ENCODE measurements around the gene ATM.
"Not testable (repeated sequence)": the region's sequence is repeated elsewhere in the genome, so short reads cannot be mapped to it uniquely, and the experiment has no call there.

Gene ATM

DNA sequence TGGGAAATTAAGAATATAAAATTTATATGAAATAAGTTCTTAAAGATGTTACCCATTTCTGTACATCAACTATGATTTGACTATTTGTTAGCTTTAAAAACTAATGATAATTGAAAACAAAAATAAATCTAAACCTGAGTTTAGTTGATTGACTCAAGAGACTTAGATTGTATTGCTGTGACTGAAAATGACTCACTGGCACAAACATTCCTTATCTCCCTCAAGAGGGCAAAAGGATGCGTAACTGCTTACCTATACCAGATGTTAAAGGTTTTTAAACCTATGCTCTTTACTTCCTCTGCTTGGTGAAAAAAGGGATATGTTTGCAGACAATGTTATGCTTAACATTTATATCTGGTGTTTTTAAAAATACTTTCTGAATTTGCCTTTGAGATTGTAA is 30.3 kb downstream of the ATM start:
- H3K4me3 ChIP-seq (ENCODE audit: insufficient read depth in 1 of 2, low read depth in 1 of 2, low read length in 2 of 2), result no peak overlapping the region
- no peak overlapping the region for H4K91ac ChIP-seq (ENCODE audit: low read length)
- no peak overlapping the region for H2BK120ac ChIP-seq (ENCODE audit: low read depth, low read length)
- no peak overlapping the region for H2AK5ac ChIP-seq (ENCODE audit: low read length, severe bottlenecking)
- no peak overlapping the region for H2AFZ ChIP-seq (ENCODE audit: low read depth, low read length)
- no peak overlapping the region for H3K4ac ChIP-seq (ENCODE audit: low read depth in 1 of 2, low read length in 2 of 2)
- no peaks in the 10 kb centered on the region for H3K4me1 ChIP-seq (ENCODE audit: control insufficient read depth, insufficient read depth, low read depth, low read length)
- peaks cover 2% of the 10 kb centered on the region for H3K79me1 ChIP-seq (replicated peaks; ENCODE audit: low read length, poor library complexity, severe bottlenecking)
- peaks cover 14 to 89% of the 10 kb centered on the region in 2 experiments for H3K36me3 ChIP-seq (ENCODE audit: control insufficient read depth in 1 of 2, insufficient read depth in 2 of 2, low read depth in 1 of 2, low read length in 2 of 2)
- H3K9me3 ChIP-seq (ENCODE audit: control insufficient read depth, low read length), result no peaks in the 10 kb centered on the region
- H3K27me3 ChIP-seq (ENCODE audit: control insufficient read depth in 1 of 2, insufficient read depth in 1 of 2, low read length in 2 of 2), result no peaks in the 10 kb centered on the region
- H4K8ac ChIP-seq (ENCODE audit: low read length), result no peak overlapping the region
- no peak overlapping the region for H2BK15ac ChIP-seq (ENCODE audit: low read depth, poor library complexity, severe bottlenecking)
- no peak overlapping the region for H3K4me2 ChIP-seq (ENCODE audit: low read length, poor library complexity, severe bottlenecking)
- peak; percentile 25 for DNase-seq
- no peak overlapping the region for H2BK5ac ChIP-seq (ENCODE audit: low read depth, low read length, poor library complexity, severe bottlenecking)
- H3K23ac ChIP-seq (ENCODE audit: low read length in 2 of 2), result no peak overlapping the region
- no peak overlapping the region for H2BK12ac ChIP-seq (ENCODE audit: low read length in 2 of 2)
- no peak overlapping the region for H3K9ac ChIP-seq (ENCODE audit: low read length)
- H3K18ac ChIP-seq (ENCODE audit: low read depth in 1 of 2, low read length in 2 of 2), result no peak overlapping the region
- no peak overlapping the region for H3K27ac ChIP-seq (ENCODE audit: low read length, poor library complexity, severe bottlenecking)
- H3K14ac ChIP-seq (ENCODE audit: low read length in 2 of 2), result no peak overlapping the region
- no CpG with 5 or more reads among the region's 1 CpG for WGBS

GRCh38 chr11:108269583-108269982 is 46.7 kb downstream of the ATM start:
- Histone ChIP-seq H3K4me1 (ENCODE audit: control insufficient read depth, insufficient read depth, low read depth, low read length) (no peaks in the 10 kb centered on the region), H3K4ac (ENCODE audit: low read depth in 1 of 2, low read length in 2 of 2) (no peak overlapping the region), H2BK15ac (ENCODE audit: low read depth, poor library complexity, severe bottlenecking) (no peak overlapping the region), H3K23ac (ENCODE audit: low read length in 2 of 2) (no peak overlapping the region), H3K4me2 (ENCODE audit: low read length, poor library complexity, severe bottlenecking) (no peak overlapping the region), H3K9me3 (ENCODE audit: control insufficient read depth, low read length) (peaks cover 5% of the 10 kb centered on the region), H4K8ac (ENCODE audit: low read length) (no peak overlapping the region), H3K79me1 (replicated peaks; ENCODE audit: low read length, poor library complexity, severe bottlenecking) (peaks cover 3% of the 10 kb centered on the region), H3K27ac (ENCODE audit: low read length, poor library complexity, severe bottlenecking) (no peak overlapping the region), H2AK5ac (ENCODE audit: low read length, severe bottlenecking) (no peak overlapping the region), H3K18ac (ENCODE audit: low read depth in 1 of 2, low read length in 2 of 2) (no peak overlapping the region), H2AFZ (ENCODE audit: low read depth, low read length) (no peak overlapping the region), H3K36me3 (ENCODE audit: control insufficient read depth in 1 of 2, insufficient read depth in 2 of 2, low read depth in 1 of 2, low read length in 2 of 2) (peaks cover 0 to 67% of the 10 kb centered on the region in 2 experiments), H3K9ac (ENCODE audit: low read length) (no peak overlapping the region), H3K14ac (ENCODE audit: low read length in 2 of 2) (no peak overlapping the region), H3K4me3 (ENCODE audit: insufficient read depth in 1 of 2, low read depth in 1 of 2, low read length in 2 of 2) (no peak overlapping the region), H4K91ac (ENCODE audit: low read length) (no peak overlapping the region), H2BK12ac (ENCODE audit: low read length in 2 of 2) (no peak overlapping the region), H3K27me3 (ENCODE audit: control insufficient read depth in 1 of 2, insufficient read depth in 1 of 2, low read length in 2 of 2) (no peaks in the 10 kb centered on the region), H2BK120ac (ENCODE audit: low read depth, low read length) (no peak overlapping the region), H2BK5ac (ENCODE audit: low read depth, low read length, poor library complexity, severe bottlenecking) (no peak overlapping the region)
- DNase-seq, result no peak
- 100% methylated on average over 2 of the region's 3 CpGs for WGBS

DNA sequence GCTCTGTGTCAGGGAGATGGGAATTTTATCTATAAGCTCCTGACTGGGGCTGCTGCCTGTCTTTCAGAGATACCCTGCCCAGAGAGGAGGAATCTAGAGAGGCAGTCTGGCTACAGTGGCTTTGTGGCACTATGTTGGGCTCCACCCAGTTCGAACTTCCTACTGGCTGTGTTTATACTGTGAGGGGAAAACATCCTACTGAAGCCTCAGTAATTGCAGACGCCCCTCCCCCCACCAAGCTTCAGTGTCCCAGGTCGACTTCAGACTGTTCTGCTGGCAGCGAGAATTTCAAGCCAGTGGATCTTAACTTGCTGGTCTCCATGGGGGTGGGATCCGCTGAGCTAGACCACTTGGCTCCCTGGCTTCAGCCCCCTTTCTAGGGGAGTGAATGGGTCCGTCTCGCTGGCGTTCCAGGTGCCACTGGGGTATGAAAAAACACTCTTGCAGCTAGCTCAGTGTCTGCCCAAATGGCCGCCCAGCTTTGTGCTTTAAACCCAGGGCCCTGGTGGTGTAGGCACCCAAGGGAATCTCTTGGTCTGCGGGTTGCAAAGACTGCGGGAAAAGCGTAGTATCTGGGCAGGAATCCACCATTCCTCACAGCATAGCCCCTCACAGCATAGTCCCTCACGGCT is 54.2 kb downstream of the ATM start:
- not testable (repeated sequence) for H4K8ac ChIP-seq (ENCODE audit: low read length); H2BK15ac ChIP-seq (ENCODE audit: low read depth, poor library complexity, severe bottlenecking); H3K23ac ChIP-seq (ENCODE audit: low read length in 2 of 2); H3K4me1 ChIP-seq (ENCODE audit: control insufficient read depth, insufficient read depth, low read depth, low read length); H2AFZ ChIP-seq (ENCODE audit: low read depth, low read length); H3K4me3 ChIP-seq (ENCODE audit: insufficient read depth in 1 of 2, low read depth in 1 of 2, low read length in 2 of 2); H3K9ac ChIP-seq (ENCODE audit: low read length); H3K4me2 ChIP-seq (ENCODE audit: low read length, poor library complexity, severe bottlenecking); H3K27ac ChIP-seq (ENCODE audit: low read length, poor library complexity, severe bottlenecking); DNase-seq; H2BK12ac ChIP-seq (ENCODE audit: low read length in 2 of 2); H2AK5ac ChIP-seq (ENCODE audit: low read length, severe bottlenecking); H3K4ac ChIP-seq (ENCODE audit: low read depth in 1 of 2, low read length in 2 of 2); H4K91ac ChIP-seq (ENCODE audit: low read length); H3K9me3 ChIP-seq (ENCODE audit: control insufficient read depth, low read length); H3K14ac ChIP-seq (ENCODE audit: low read length in 2 of 2); H3K18ac ChIP-seq (ENCODE audit: low read depth in 1 of 2, low read length in 2 of 2); H2BK5ac ChIP-seq (ENCODE audit: low read depth, low read length, poor library complexity, severe bottlenecking); H3K27me3 ChIP-seq (ENCODE audit: control insufficient read depth in 1 of 2, insufficient read depth in 1 of 2, low read length in 2 of 2); H2BK120ac ChIP-seq (ENCODE audit: low read depth, low read length)
- WGBS, result 88% methylated on average over 13 of the region's 13 CpGs
- peaks cover 12% of the 10 kb centered on the region for H3K79me1 ChIP-seq (replicated peaks; ENCODE audit: low read length, poor library complexity, severe bottlenecking)
- peaks cover 16 to 89% of the 10 kb centered on the region in 2 experiments for H3K36me3 ChIP-seq (ENCODE audit: control insufficient read depth in 1 of 2, insufficient read depth in 2 of 2, low read depth in 1 of 2, low read length in 2 of 2)

GRCh38 chr11:108278546-108278945 is 55.7 kb downstream of the ATM start:
- Histone ChIP-seq H3K14ac (ENCODE audit: low read length in 2 of 2) (no peak overlapping the region), H2BK12ac (ENCODE audit: low read length in 2 of 2) (no peak overlapping the region), H2BK5ac (ENCODE audit: low read depth, low read length, poor library complexity, severe bottlenecking) (no peak overlapping the region), H3K9me3 (ENCODE audit: control insufficient read depth, low read length) (peaks cover 5% of the 10 kb centered on the region), H3K4me2 (ENCODE audit: low read length, poor library complexity, severe bottlenecking) (no peak overlapping the region), H3K27me3 (ENCODE audit: control insufficient read depth in 1 of 2, insufficient read depth in 1 of 2, low read length in 2 of 2) (no peaks in the 10 kb centered on the region), H2BK15ac (ENCODE audit: low read depth, poor library complexity, severe bottlenecking) (no peak overlapping the region), H4K91ac (ENCODE audit: low read length) (no peak overlapping the region), H3K79me1 (replicated peaks; ENCODE audit: low read length, poor library complexity, severe bottlenecking) (peaks cover 13% of the 10 kb centered on the region), H3K9ac (ENCODE audit: low read length) (no peak overlapping the region), H4K8ac (ENCODE audit: low read length) (peak overlapping the region; percentile 60), H3K36me3 (ENCODE audit: control insufficient read depth in 1 of 2, insufficient read depth in 2 of 2, low read depth in 1 of 2, low read length in 2 of 2) (peaks cover 16 to 89% of the 10 kb centered on the region in 2 experiments), H3K4ac (ENCODE audit: low read depth in 1 of 2, low read length in 2 of 2) (no peak overlapping the region), H3K27ac (ENCODE audit: low read length, poor library complexity, severe bottlenecking) (no peak overlapping the region), H3K23ac (ENCODE audit: low read length in 2 of 2) (no peak overlapping the region), H3K18ac (ENCODE audit: low read depth in 1 of 2, low read length in 2 of 2) (no peak overlapping the region), H3K4me3 (ENCODE audit: insufficient read depth in 1 of 2, low read depth in 1 of 2, low read length in 2 of 2) (no peak overlapping the region), H3K4me1 (ENCODE audit: control insufficient read depth, insufficient read depth, low read depth, low read length) (no peaks in the 10 kb centered on the region), H2AFZ (ENCODE audit: low read depth, low read length) (no peak overlapping the region), H2BK120ac (ENCODE audit: low read depth, low read length) (no peak overlapping the region), H2AK5ac (ENCODE audit: low read length, severe bottlenecking) (no peak overlapping the region)
- 100% methylated on average over 2 of the region's 4 CpGs for WGBS
- DNase-seq, result no peak
